ENCODE results near the gene CD300LF.

DNA sequence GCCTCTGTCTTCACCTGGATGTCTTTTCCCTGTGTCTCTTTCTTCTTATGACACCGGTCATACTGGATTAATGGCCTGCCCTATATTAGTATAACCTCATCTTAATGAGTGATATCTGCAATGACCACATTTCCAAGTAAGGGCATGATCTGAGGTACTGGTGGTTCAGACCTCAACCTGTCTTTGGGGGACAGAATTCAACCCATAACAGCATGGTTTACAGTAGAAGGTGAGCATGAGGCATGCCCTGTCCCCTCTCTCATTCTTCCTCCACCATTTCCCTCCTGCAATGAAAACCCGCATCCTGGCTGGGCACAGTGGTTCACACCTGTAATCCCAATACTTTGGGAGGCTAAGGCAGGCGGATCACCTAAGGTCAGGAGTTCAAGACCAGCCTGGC lies 21.5 kb upstream of the CD300LF start:
- TF ChIP-seq SRF (IDR thresholded peaks at IDR 0.05; ENCODE audit: low read depth in 2 of 2, low read length in 2 of 2) = no peak
- TF ChIP-seq MTA3 (IDR thresholded peaks at IDR 0.05; ENCODE audit: borderline replicate concordance, low read length) = no peak
- no peak for TF ChIP-seq JUND (IDR thresholded peaks at IDR 0.05; ENCODE audit: low read depth, low read length)
- TF ChIP-seq POLR2A (IDR thresholded peaks at IDR 0.05; ENCODE audit: low read depth, low read length) = no peak
- TF ChIP-seq, protein P1, sequence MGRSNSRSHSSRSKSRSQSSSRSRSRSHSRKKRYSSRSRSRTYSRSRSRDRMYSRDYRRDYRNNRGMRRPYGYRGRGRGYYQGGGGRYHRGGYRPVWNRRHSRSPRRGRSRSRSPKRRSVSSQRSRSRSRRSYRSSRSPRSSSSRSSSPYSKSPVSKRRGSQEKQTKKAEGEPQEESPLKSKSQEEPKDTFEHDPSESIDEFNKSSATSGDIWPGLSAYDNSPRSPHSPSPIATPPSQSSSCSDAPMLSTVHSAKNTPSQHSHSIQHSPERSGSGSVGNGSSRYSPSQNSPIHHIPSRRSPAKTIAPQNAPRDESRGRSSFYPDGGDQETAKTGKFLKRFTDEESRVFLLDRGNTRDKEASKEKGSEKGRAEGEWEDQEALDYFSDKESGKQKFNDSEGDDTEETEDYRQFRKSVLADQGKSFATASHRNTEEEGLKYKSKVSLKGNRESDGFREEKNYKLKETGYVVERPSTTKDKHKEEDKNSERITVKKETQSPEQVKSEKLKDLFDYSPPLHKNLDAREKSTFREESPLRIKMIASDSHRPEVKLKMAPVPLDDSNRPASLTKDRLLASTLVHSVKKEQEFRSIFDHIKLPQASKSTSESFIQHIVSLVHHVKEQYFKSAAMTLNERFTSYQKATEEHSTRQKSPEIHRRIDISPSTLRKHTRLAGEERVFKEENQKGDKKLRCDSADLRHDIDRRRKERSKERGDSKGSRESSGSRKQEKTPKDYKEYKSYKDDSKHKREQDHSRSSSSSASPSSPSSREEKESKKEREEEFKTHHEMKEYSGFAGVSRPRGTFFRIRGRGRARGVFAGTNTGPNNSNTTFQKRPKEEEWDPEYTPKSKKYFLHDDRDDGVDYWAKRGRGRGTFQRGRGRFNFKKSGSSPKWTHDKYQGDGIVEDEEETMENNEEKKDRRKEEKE (IDR thresholded peaks at IDR 0.05) = no peak
- TF ChIP-seq, protein P2, sequence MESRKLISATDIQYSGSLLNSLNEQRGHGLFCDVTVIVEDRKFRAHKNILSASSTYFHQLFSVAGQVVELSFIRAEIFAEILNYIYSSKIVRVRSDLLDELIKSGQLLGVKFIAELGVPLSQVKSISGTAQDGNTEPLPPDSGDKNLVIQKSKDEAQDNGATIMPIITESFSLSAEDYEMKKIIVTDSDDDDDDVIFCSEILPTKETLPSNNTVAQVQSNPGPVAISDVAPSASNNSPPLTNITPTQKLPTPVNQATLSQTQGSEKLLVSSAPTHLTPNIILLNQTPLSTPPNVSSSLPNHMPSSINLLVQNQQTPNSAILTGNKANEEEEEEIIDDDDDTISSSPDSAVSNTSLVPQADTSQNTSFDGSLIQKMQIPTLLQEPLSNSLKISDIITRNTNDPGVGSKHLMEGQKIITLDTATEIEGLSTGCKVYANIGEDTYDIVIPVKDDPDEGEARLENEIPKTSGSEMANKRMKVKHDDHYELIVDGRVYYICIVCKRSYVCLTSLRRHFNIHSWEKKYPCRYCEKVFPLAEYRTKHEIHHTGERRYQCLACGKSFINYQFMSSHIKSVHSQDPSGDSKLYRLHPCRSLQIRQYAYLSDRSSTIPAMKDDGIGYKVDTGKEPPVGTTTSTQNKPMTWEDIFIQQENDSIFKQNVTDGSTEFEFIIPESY (IDR thresholded peaks at IDR 0.05) = no peak
- TF ChIP-seq TCF7 (IDR thresholded peaks at IDR 0.05; ENCODE audit: borderline replicate concordance) = no peak
